NCI-H187 treated with DMSO at 0.1 percent for 48 hours (cell line): ENCODE results near the gene CABLES2.
A peak's percentile ranks its signal among the peaks of the same experiment; 100 is the strongest.

Experiments
- DNase-seq: peaks from one replicate; lab custom pipeline; 2025; lab: John Stamatoyannopoulos, UW

CABLES2 gene

DNA sequence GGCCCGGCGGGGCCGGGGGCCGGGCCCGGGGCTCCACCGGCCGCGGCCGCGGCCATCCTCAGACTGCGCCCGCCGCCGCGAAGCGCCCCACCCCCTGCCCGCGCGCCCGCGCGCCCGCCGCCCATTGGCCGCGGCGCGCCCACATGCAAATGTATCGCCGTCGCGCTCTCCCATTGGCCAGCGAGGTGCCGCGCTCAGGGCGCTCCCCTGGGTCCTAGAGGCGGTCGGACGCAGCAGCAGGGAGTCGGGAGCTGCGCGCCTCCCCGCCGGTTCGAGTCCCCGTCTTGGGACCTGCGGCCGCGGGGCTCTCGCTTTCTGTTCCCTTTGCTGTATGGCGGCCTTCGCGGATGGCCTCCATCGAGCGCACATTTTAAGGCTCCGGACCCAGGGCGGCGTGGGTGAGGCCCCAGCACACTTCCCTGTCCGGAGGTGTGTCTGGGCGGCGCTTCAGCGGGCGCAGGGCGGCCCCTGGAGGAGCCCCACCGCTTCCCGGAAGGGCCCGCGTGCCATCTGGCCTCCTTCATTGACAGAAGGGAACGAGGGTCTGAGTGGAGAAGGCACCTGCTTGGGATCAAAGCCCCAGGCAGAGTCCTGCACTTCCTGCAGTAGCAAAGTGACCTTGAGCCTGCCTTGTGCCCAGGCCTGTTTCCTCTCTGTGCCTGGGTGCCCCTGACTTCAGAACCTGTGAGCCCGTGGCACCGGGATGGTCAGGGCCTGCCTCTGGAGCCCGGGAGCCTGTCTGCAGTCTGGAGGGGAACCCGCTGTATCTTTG, at the start of gene CABLES2:
TSS of gene CABLES2 (minus strand) at position 65 of the 772 bp plus-strand sequence. CDS start at position 56, 9 bp downstream.
- peak; percentile 54 for DNase-seq

DNA sequence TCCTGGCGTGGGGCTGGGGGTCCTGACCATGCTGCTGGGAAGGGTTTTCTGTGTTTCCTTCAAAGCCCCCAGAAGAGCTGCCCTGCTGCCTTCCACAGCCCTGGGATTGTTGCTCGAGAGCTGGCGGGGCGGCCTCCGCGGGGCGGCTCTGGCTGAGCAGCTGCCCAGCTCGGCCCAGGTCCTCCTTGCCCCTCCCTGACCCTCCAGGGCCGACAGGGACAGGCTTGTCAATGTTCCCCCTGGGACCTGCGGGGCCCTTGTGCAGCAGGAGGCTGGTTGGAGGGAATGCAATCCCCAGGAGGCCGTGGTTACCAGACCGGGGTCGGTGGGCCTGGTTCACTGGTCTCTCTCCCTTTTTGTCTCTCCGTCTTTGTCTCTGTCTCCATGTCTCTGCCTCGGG, 48.8 kb upstream of the CABLES2 start:
- DNase-seq = no peak

DNA sequence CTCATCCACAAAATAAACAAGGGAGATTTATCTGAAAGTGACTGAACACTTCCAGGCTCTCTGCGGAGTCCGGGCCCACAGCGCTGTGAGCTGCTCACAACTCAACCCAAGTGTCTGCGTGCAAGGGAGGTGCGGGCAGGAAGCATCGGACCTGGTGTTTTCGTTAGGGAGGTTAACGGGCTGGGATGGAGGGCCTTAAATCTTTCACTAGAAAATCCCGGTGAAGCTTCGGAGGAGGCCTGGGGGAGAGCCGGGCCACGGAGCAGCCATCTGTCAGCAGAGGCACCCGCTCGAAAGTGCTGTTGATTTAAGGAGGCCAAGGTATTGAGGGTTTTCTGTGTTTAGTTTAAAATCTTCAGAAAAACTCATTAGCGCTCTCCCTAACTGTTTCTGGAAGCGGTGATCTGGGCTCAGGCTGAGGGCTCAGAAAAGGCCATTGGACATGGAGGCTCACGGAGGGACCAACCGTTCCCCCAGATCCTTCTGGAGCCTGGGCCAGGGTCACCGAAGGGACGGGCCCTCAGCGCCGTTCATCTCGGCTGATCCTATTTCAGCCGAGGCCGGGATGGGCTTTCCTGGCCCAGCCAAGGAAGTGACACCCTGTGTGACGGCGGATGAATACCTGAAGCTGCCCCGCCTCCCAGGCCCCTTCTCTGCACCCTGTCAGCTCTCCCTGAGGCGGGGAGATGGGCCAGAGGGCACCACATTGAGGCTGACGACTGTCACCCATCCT, 48.0 kb upstream of the CABLES2 start:
- DNase-seq = no peak

DNA sequence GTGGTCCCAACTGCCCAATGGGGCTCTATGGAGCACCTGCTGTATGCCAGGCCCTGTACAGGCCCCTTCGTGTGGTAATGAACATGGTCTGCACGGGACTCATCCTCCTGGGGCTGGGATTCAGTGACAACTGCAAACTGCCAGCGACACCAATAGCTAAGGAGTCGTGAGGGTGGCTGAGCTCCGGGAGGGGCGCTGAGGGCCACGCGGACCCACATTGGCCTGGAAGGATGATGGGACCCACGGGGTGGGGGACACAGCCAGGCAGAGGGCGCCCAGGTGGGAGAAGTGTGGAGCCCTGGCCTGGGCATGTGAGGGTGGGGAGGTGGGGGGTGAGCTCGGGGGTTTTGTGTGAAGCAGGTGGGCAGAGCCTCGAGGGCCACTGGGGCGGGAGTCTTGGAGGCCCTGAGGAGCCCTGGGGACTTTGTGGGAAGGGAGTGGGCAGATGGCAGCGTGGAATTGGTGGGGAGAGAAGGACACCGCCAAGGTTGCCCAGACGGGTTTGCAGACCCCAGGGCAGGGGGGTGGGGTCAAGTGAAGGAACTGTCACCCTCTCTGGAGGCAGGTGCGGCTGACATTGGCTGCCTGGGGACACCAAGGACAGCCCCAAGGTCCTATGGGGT, 46.2 kb upstream of the CABLES2 start:
- no peak for DNase-seq

- DNase-seq = no peak
These were observed 45.5 kb upstream of the CABLES2 start for GRCh38 chr20:62452475-62453095.

GRCh38 chr20:62451970-62452369, 44.9 kb upstream of the CABLES2 start:
- no peak for DNase-seq

DNA sequence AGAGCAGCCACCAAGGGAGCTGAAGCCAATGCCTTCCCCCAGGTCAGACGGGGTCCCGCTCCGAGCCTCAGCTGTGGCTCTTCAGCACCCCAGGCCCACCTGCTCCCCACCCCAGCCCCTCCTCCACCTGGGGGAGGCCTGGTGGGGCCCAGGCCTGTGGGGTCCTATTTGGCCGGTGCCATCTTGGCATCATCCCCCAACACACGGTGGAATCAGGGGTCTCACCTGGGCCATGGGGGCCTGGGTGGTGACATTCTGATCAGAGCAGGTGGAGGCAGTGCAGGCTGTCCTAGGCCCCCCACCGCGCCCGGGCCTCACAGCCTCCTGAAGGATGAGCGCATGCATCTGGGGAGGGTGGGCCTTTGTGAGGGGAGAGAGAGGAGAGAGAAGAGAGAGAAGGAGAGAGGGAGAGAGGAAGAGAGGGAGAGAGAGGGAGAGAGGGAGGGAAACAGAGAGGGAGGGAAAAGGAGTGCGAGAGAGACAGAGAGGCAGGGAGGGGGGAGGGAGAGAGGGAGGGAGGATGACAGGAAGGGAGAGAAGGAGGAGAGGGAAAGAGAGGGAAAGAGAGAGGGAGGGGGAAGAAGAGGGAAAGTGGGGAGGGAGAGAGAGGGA, 44.2 kb upstream of the CABLES2 start:
- DNase-seq = no peak

- no peak for DNase-seq
These were observed 43.0 kb upstream of the CABLES2 start for GRCh38 chr20:62449951-62450691.

DNA sequence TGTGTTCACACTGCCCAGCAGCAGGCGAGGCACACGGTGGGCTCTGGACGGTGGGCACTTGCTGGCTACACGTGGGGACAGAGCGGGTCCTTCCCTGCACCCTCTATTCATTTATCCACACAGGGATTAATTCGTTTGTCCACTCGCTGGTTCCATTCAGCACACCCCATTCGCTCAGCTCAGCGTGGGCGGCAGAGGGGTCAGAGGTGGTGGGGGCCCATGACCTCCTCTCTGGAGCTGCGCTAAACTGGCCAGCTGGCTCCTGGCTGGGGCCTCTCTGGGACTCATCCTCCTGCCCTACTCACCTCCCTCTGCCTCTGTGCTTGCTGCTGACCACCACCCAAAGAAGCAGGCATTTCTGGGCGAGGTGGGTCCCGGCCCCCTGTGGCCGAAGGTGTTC, 41.7 kb upstream of the CABLES2 start:
- DNase-seq = no peak

DNA sequence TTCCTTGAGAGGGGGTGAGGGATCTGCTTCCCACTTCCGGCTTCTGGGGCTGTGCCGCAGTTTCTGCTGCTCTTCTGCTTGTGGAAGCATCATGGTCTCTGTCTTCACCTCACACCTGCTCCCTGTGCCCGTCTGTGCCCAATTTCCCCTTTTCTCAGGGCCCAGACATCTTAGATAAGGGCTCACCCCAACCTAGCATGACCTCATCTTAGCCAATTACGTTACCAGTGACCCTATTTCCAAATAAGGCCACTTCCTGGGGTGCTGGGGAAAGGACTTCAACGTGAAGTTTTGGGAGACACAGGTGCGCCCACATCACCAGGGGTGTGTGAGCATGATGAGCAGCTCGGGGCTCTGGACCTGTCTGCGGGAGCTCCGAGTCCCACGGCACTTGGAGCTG, 41.0 kb upstream of the CABLES2 start:
- DNase-seq = no peak

DNA sequence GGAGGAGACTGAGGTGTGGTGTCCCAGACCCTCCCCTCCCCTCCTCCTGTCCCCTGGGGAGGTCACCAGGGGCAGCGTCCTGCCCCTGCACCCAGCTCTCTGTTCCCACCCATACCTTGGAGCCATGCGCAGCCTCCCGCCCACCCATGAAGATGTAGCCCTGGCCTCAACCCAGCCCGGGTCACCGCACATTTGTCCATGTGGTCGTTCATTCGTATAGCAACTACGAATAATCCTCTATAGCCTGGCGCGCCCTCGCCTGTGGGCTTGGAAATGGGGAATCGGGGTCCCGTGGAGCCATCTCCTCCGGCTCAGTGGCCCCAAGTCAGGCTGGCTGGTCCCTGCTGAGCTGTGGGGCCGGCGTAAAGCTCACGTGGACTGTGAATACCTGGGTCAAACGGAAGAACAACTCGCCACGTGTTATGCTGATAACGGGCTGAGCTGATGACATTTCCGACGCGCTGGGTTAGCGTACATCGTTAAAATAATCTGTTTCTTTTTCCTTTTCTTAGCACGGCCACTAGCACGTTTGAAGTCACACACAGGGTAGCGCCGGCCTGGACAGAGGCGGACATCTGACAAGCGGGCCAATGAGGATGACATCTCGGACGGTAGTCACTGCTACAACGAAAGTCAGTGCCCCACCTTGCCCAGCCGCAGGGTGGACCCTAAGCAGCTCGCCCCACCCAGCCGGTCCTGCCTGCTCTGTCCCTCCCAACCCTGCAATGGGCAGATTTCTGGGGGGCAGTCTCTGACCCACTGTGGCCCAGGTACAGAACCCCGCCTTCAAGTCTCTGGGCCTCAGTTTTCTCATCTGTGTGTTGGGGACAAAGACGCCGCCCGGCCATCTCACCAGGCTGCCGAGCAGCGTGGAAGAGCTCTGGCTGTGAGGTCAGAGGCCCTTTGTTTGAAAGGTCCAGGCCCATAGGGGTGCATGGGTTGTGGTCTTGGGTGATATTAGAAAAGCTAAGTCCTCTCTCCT, 40.1 kb upstream of the CABLES2 start:
- no peak for DNase-seq

- DNase-seq = no peak
These were observed 39.4 kb upstream of the CABLES2 start for GRCh38 chr20:62446481-62446880.

- no peak for DNase-seq
These were observed 38.7 kb upstream of the CABLES2 start for GRCh38 chr20:62445553-62446340.

GRCh38 chr20:62444286-62444685, 37.2 kb upstream of the CABLES2 start:
- DNase-seq = no peak

DNA sequence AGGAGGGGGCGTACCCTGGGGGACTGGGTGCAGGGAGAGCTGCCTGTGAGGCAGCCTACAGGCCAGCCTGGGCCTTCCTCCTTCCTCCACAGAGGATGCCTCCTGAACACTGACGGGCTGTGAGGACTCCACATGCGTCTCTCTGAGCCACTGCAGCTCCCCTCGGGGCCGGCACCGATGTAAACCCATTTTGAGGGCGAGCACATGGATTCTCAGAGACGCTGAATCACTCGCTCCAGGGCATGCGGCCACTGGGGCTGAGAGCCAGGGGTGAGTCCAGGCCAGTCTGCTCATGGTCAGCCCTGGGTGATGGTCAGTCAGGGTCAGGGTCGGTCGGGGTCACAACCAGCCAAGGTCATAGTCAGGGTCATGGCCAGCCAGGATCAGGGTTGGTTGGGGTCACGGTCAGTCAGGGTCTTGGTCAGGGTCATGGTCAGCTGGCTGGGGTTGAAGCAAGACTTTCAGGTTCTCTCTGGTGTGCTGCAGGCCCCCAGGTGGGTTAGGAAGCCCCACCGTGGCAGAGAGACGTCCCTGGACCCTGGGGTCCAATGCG, 35.0 kb upstream of the CABLES2 start:
- DNase-seq = no peak

DNA sequence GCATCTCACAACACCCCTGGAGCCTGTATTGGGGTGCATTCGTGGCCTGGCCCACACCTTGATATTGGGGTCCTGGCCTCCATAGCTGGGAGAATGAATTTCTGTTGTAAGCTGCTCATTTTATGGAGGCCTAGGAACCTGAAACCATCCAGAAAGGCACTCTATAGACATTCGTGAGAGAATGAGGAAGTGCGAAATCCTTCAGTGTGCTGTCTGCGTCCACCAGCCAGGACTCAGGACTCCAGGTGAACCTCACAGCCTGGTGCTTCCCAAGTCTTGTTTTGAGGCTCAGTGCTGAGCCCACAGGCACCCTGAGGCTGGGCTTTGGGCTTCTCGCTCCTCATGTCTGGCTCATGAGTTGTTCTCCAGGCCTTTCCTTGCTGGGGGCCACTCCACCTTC, 32.1 kb upstream of the CABLES2 start:
- DNase-seq = no peak

DNA sequence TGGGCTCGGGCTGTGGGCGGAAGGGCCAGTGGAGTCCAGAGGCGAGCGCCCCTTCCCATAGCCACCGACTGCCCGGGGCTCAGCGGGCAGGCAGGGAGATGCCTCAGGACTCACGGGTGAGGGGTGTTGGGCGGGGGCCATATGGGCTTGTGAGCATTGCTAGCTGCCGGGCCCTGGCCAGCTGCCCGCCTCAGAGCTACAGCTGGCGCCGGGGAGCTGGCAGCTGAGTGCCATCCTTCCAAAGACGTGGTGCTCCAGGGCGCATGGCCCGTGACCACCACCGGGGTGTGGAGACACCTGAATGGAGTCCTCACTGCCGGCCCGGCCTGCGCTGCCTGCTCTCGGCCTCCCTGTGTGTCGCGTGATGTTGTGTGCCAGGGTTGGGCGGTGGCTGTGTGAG, 30.8 kb upstream of the CABLES2 start:
- no peak for DNase-seq

GRCh38 chr20:62437496-62437895, 30.4 kb upstream of the CABLES2 start:
- DNase-seq = no peak

DNA sequence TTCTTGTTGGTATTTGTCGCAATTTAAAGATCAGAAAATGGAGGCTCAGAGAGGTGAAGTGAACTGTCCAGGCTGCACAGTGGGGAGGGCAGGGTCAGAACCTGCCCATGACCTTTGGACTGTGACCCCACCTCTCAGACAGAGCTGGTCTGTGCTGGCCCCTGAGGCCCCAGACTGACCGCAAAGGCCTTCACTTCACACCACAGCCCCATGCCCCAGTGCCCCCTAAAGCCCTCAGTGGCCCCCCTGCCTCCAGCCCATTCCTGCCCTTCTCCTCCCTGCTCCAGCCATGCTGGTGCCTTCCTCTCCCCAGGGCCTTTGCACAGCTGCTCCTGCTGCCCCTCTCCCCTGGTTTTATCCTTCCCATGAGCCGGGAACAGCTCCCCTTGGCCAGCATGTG, 29.6 kb upstream of the CABLES2 start:
- DNase-seq = no peak
